HCT116 (cell line): ENCODE results near the gene PRM1. TPM values are rescaled to one million over a fixed set of nuclear protein-coding genes. Genes with fewer than 3 reads are reported as not detected.

Experiments used
- ATAC-seq: fragments of 200-7000 bp; cut with Tn5 transposase; 2 replicates; pipeline ENCODE4 v1.9.1; 2020; ENCODE audit warnings: mild to moderate bottlenecking, moderate library complexity
- BruUV-seq: library from RNA; stranded (reverse); fragments of 400-500 nt; replicated peaks from 2 replicates; lab custom pipeline; 2021; lab: Mats Ljungman, UMichigan
- CTCF ChIA-PET: fragments of 300-600 bp; sonication (Branson Sonifier 250); formaldehyde crosslinking; loops from one replicate; lab custom pipeline; 2021; ENCODE audit warnings: antibody characterized with exemption; lab: Charles Lee
- POLR2A ChIA-PET: fragments of 300-600, 350-600 bp; sonication (Branson Sonifier 250); formaldehyde crosslinking; loops from one replicate; lab custom pipeline; 2021; ENCODE audit warnings: antibody characterized with exemption; lab: Charles Lee
- RAD21 ChIA-PET, 2 experiments: fragments of 300-600 bp; sonication (Branson Sonifier 250); formaldehyde crosslinking; loops; one replicate each; lab custom pipeline; 2023; ENCODE audit warnings: low total read pairs in 2 of 2; ENCODE audit not compliant: uncharacterized antibody in 2 of 2, unreplicated experiment in 2 of 2, low non-redundant PET in 1 of 2; lab: Charles Lee
- DNase-seq: peaks from one replicate; pipeline ENCODE4 v3.0.0-alpha.2; 2010; ENCODE audit warnings: low read depth, low spot score
- H2AFZ ChIP-seq: fragments of 200-600 bp; shearing (Covaris generic), sonication (generic); 2 replicates; pipeline ENCODE4 v1.6.1; 2017; ENCODE audit warnings: low read depth, mixed run types, mixed read lengths, antibody characterized with exemption, low read length; ENCODE audit not compliant: poor library complexity, severe bottlenecking
- H3K27ac ChIP-seq: 2 replicates; pipeline ENCODE4 v1.5.1; 2012; ENCODE audit warnings: low read depth, low read length
- H3K27me3 ChIP-seq: fragments of 200-600 bp; sonication (generic); 2 replicates; pipeline ENCODE4 v1.6.1; 2016; ENCODE audit warnings: mixed run types, low read length, mixed read lengths; ENCODE audit not compliant: insufficient read depth
- H3K36me3 ChIP-seq, 2 experiments: fragments of 200-500 bp in 1 of 2; fragments of 200-600 bp in 1 of 2; sonication (Bioruptor generic) in 1 of 2; sonication (generic) in 1 of 2; 2 replicates each; pipeline versions ENCODE4 v1.5.1 to v1.6.1; 2014 to 2016; ENCODE audit warnings: low read length in 2 of 2, inconsistent platforms in 1 of 2, mixed read lengths in 1 of 2, mixed run types in 1 of 2; ENCODE audit not compliant: insufficient read depth in 2 of 2, control insufficient read depth in 1 of 2
- H3K4me1 ChIP-seq, 2 experiments: fragments of 200-600 bp in 1 of 2; sonication (generic) in 1 of 2; 2 replicates each; pipeline versions ENCODE4 v1.5.1 to v1.6.1; 2012 to 2017; ENCODE audit warnings: low read length in 2 of 2, inconsistent platforms in 1 of 2, mild to moderate bottlenecking in 1 of 2, mixed read lengths in 1 of 2, mixed run types in 1 of 2, moderate library complexity in 1 of 2; ENCODE audit not compliant: insufficient read depth in 2 of 2, control insufficient read depth in 1 of 2
- H3K4me2 ChIP-seq: fragments of 200-600 bp; sonication (generic); 2 replicates; pipeline ENCODE4 v1.6.1; 2017; ENCODE audit warnings: mixed run types, low read length, mixed read lengths
- H3K4me3 ChIP-seq, 2 experiments: fragments of 200-600 bp in 1 of 2; sonication (generic) in 1 of 2; replicated peaks in 1 of 2; 2 replicates each; pipeline ENCODE4 v1.5.1; 2011 to 2016; ENCODE audit warnings: low read length in 2 of 2, control low read depth in 1 of 2, low read depth in 1 of 2, mild to moderate bottlenecking in 1 of 2, mixed read lengths in 1 of 2, mixed run types in 1 of 2
- H3K79me2 ChIP-seq: fragments of 200-600 bp; sonication (generic); 2 replicates; pipeline ENCODE4 v1.6.1; 2017; ENCODE audit warnings: mild to moderate bottlenecking, mixed run types, low read length, moderate library complexity, mixed read lengths; ENCODE audit not compliant: insufficient read depth
- H3K9ac ChIP-seq: fragments of 200-600 bp; sonication (generic); 2 replicates; pipeline ENCODE4 v1.6.1; 2016; ENCODE audit warnings: low read length, mixed read lengths
- H3K9me2 ChIP-seq: fragments of 200-600 bp; sonication (generic), shearing (Covaris generic); 2 replicates; pipeline ENCODE4 v1.6.1; 2017; ENCODE audit warnings: mixed run types, mild to moderate bottlenecking, moderate library complexity; ENCODE audit not compliant: insufficient read depth
- H3K9me3 ChIP-seq, 2 experiments: fragments of 200-500 bp in 1 of 2; fragments of 200-600 bp in 1 of 2; sonication (Bioruptor generic) in 1 of 2; sonication (generic) in 1 of 2; 2 replicates each; pipeline ENCODE4 v1.6.1; 2014 to 2017; ENCODE audit warnings: low read length in 2 of 2, mixed read lengths in 2 of 2, inconsistent platforms in 1 of 2, low read depth in 1 of 2, mild to moderate bottlenecking in 1 of 2, mixed run types in 1 of 2, moderate library complexity in 1 of 2; ENCODE audit not compliant: control insufficient read depth in 1 of 2, insufficient read depth in 1 of 2
- H4K20me1 ChIP-seq: fragments of 200-600 bp; sonication (generic), shearing (Covaris generic); 2 replicates; pipeline ENCODE4 v1.6.1; 2017; ENCODE audit warnings: mixed run types, mild to moderate bottlenecking, moderate library complexity; ENCODE audit not compliant: insufficient read depth
- ATF3 ChIP-seq: IDR thresholded peaks from 2 replicates; pipeline ENCODE4 v1.6.1; 2012
- CBX3 ChIP-seq: IDR thresholded peaks from 2 replicates; pipeline ENCODE4 v1.6.1; 2012; ENCODE audit warnings: low read depth
- CEBPB ChIP-seq: IDR thresholded peaks from 2 replicates; pipeline ENCODE4 v1.6.1; 2012; ENCODE audit warnings: low read depth
- CTCF ChIP-seq, 3 experiments: fragments of 200-600 bp in 1 of 3; sonication (generic) in 1 of 3; IDR thresholded peaks in 2 of 3; conservative IDR thresholded peaks in 1 of 3; 2 replicates each; pipeline ENCODE4 v1.5.1; 2012 to 2017; ENCODE audit warnings: low read depth in 2 of 3, low read length in 2 of 3, antibody characterized with exemption in 1 of 3, borderline replicate concordance in 1 of 3, control low read depth in 1 of 3, mild to moderate bottlenecking in 1 of 3, mixed read lengths in 1 of 3, mixed run types in 1 of 3, moderate library complexity in 1 of 3; ENCODE audit not compliant: insufficient read depth in 1 of 3
- EGR1 ChIP-seq: IDR thresholded peaks from 2 replicates; pipeline ENCODE4 v1.6.1; 2012; ENCODE audit warnings: low read depth
- ELF1 ChIP-seq: IDR thresholded peaks from 2 replicates; pipeline ENCODE4 v1.6.1; 2012; ENCODE audit warnings: low read depth, borderline replicate concordance
- EZH2 ChIP-seq: fragments of 200-600 bp; sonication (generic); IDR thresholded peaks from 2 replicates; pipeline ENCODE4 v1.6.1; 2017; ENCODE audit warnings: antibody characterized with exemption, mixed run types
- EZH2phosphoT487 ChIP-seq: fragments of 200-600 bp; IDR thresholded peaks from 2 replicates; pipeline ENCODE4 v1.6.1; 2018; ENCODE audit warnings: antibody characterized with exemption, borderline replicate concordance
- MAX ChIP-seq: IDR thresholded peaks from 2 replicates; pipeline ENCODE4 v1.6.1; 2012
- POLR2A ChIP-seq: IDR thresholded peaks from 2 replicates; pipeline ENCODE4 v1.7.0; 2011; ENCODE audit warnings: borderline replicate concordance; ENCODE audit not compliant: insufficient read depth, insufficient read length; ENCODE audit errors: extremely low read depth
- POLR2AphosphoS5 ChIP-seq: IDR thresholded peaks from 2 replicates; pipeline ENCODE4 v1.6.1; 2011; ENCODE audit warnings: mild to moderate bottlenecking, low read depth, low read length, moderate library complexity
- RAD21 ChIP-seq: IDR thresholded peaks from 2 replicates; pipeline ENCODE4 v1.6.1; 2012; ENCODE audit warnings: low read depth, mild to moderate bottlenecking
- REST ChIP-seq: IDR thresholded peaks from 2 replicates; pipeline ENCODE4 v1.6.1; 2012; ENCODE audit warnings: low read depth
- SIN3A ChIP-seq: IDR thresholded peaks from 2 replicates; pipeline ENCODE4 v1.6.1; 2012; ENCODE audit warnings: low read depth
- SP1 ChIP-seq: IDR thresholded peaks from 2 replicates; pipeline ENCODE4 v1.6.1; 2012; ENCODE audit warnings: low read depth
- SRF ChIP-seq: IDR thresholded peaks from 2 replicates; pipeline ENCODE4 v1.6.1; 2012; ENCODE audit warnings: low read depth
- TCF7L2 ChIP-seq: IDR thresholded peaks from 2 replicates; pipeline ENCODE4 v1.7.0; 2011; ENCODE audit warnings: borderline replicate concordance, inconsistent platforms; ENCODE audit not compliant: insufficient read depth, insufficient read length; ENCODE audit errors: extremely low read depth
- YY1 ChIP-seq: IDR thresholded peaks from 2 replicates; pipeline ENCODE4 v1.6.1; 2011; ENCODE audit warnings: low read length, low read depth, moderate library complexity, mild to moderate bottlenecking; ENCODE audit not compliant: insufficient replicate concordance; ENCODE audit errors: extremely low read depth
- ZFX ChIP-seq: fragments of 450-650 bp; IDR thresholded peaks from 2 replicates; pipeline ENCODE4 v1.6.1; 2017
- ZNF274 ChIP-seq: fragments of 200-500 bp; sonication (Bioruptor generic); IDR thresholded peaks from 2 replicates; pipeline ENCODE4 v1.6.1; 2014; ENCODE audit warnings: mild to moderate bottlenecking, low read depth, low read length, inconsistent platforms
- intact Hi-C: fragments of 100-400 bp; cut with micrococcal nuclease; formaldehyde crosslinking; loops from 2 replicates; pipeline ENCODE4 v1.10.0; 2022
- total RNA-seq: library from RNA; stranded (reverse); gene quantifications from one replicate; pipeline ENCODE4 v1.2.1, GENCODE V29; 2021; ENCODE audit not compliant: unreplicated experiment

Gene PRM1
- total RNA-seq, 1 experiment from 2014 or later: not detected

GRCh38 chr16:11240636-11241473 is 40.3 kb downstream of the PRM1 start:
- no TSS peak for BruUV-seq
- RAD21 ChIA-PET: no interaction called here
- CTCF ChIA-PET: no interaction called here
- intact Hi-C loops: no loop called here
- Histone ChIP-seq H3K27ac (no peak overlapping the region), H3K9me3 (no peaks in the 10 kb centered on the region), H2AFZ (no peak overlapping the region), H3K4me1 (peaks cover 0 to 13% of the 10 kb centered on the region in 2 experiments; a peak in 2 of 4 replicates), H3K4me2 (no peak overlapping the region), H3K36me3 (no peaks in the 10 kb centered on the region), H3K79me2 (no peaks in the 10 kb centered on the region), H3K9ac (no peak overlapping the region), H3K4me3 (no peak overlapping the region), H4K20me1 (no peaks in the 10 kb centered on the region), H3K27me3 (no peaks in the 10 kb centered on the region), H3K9me2 (no peaks in the 10 kb centered on the region)
- no peak for DNase-seq
- ATAC-seq: no peak
- TF ChIP-seq EZH2 (no peak), YY1 (no peak), MAX (no peak), TCF7L2 (no peak), POLR2AphosphoS5 (no peak), CEBPB (no peak), EZH2phosphoT487 (no peak), EGR1 (no peak), CBX3 (no peak), POLR2A (no peak), ZNF274 (no peak), SRF (no peak), SIN3A (no peak), ATF3 (no peak), ZFX (no peak), ELF1 (no peak), REST (no peak), RAD21 (no peak), CTCF (IDR thresholded peaks at IDR 0.05 in 2 of 3, conservative IDR thresholded peaks at IDR 0.05 in 1 of 3; ENCODE audit: borderline replicate concordance in 1 of 3, insufficient read depth in 1 of 3, low read depth in 2 of 3, low read length in 2 of 3) (no peak), SP1 (no peak)
- POLR2A ChIA-PET: no interaction called here
